ENCODE results near the gene PAK1IP1. TPM values are rescaled to one million over a fixed set of nuclear protein-coding genes. Genes with fewer than 3 reads are reported as not detected.
A peak's percentile ranks its signal among the peaks of the same experiment; 100 is the strongest.
"Not testable (repeated sequence)": the region's sequence is repeated elsewhere in the genome, so short reads cannot be mapped to it uniquely, and the experiment has no call there.

The PAK1IP1 gene
- total RNA-seq, 2 experiments from 2014 or later, result 35.6 to 39.4 TPM

GRCh38 chr6:10695086-10695657, 400 bp downstream of the PAK1IP1 start:
- H3K4me1 Mint-ChIP-seq, result peaks cover 30% of the 10 kb centered on the region
- H3K27me3 Mint-ChIP-seq, result no peaks in the 10 kb centered on the region
- peak overlapping the region; percentile 100 for H3K27ac Mint-ChIP-seq
- intact Hi-C loops (cut with DNase I, micrococcal nuclease), result loop anchor here (1.0 to 10.0 kb wide), 4 partner anchors 24 to 540 kb away; partner anchors contain the start of gene NEDD9 (in 1 of the 2)
- H3K9me3 Mint-ChIP-seq (ENCODE audit: low read depth), result no peaks in the 10 kb centered on the region
- no peak for ATAC-seq
- ChIA-PET POLR2A (interaction anchor here (0.6 to 2.5 kb wide), 10 partner anchors 11 to 1554 kb away, joined by 3 to 29 read pairs (median 5); partner anchors contain the start of genes SMIM13, TMEM14B and TMEM14C), CTCF (interaction anchor here (0.7 to 1.5 kb wide), 9 partner anchors 12 to 322 kb away, joined by 3 to 7 read pairs (median 5); partner anchors contain the start of gene TMEM14B)
- H3K36me3 Mint-ChIP-seq (ENCODE audit: low read depth), result peaks cover 38% of the 10 kb centered on the region
- no peak for DNase-seq
- peak overlapping the region; percentile 93 for H3K4me3 Mint-ChIP-seq

DNA sequence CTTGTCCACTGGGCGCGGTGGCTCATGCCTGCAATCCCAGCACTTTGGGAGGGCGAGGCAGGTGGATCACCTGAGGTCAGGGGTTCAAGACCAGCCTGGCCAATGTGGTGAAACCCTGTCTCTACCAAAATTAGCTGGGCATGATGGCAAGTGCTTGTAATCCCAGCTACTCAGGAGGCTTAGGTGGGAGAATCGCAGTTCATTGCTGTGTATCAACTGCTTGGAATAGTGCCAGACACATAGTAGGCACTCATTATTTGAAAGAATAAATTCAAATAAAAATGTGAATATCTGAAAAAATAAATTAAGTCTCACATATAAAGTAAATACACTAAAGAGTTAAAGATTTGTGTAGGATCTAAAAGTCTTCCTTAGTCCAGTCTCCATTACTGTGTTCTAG, 1.9 kb downstream of the PAK1IP1 start:
- Mint-ChIP-seq H3K9me3 (ENCODE audit: low read depth) (no peaks in the 10 kb centered on the region), H3K36me3 (ENCODE audit: low read depth) (peaks cover 48% of the 10 kb centered on the region), H3K4me3 (peak overlapping the region; percentile 93), H3K27ac (peak overlapping the region; percentile 100), H3K4me1 (peaks cover 34% of the 10 kb centered on the region), H3K27me3 (no peaks in the 10 kb centered on the region)
- ChIA-PET CTCF (no interaction called here), POLR2A (no interaction called here)
- DNase-seq, result no peak
- ATAC-seq, result no peak
- intact Hi-C loops (cut with DNase I, micrococcal nuclease), result loop anchor here in 1 of 2 experiments (10.0 kb wide), 1 partner anchor 538 kb away; the partner anchor contains the start of gene NEDD9

DNA sequence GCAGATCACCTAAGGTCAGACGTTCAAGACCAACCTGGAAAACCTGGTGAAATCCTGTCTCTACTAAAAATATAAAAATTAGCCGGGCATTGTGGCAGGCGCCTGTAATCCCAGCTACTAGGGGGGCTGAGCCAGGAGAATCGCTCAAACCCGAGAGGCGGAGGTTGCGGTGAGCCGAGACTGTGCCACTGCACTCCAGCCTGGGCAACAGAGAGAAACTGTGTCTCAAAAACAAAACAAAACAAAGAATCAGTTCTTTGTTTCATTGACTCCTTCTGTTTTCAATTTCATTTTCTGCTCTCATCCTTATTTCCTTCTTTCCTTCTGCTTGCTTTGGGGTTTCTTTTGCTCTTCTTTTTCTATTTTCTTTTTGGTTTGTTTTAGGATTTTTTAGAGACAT, 19.2 kb downstream of the PAK1IP1 start:
- ChIA-PET CTCF (no interaction called here), POLR2A (no interaction called here)
- peaks cover 8% of the 10 kb centered on the region for H3K4me1 Mint-ChIP-seq
- H3K36me3 Mint-ChIP-seq (ENCODE audit: low read depth), result peaks cover 15% of the 10 kb centered on the region
- ATAC-seq, result no peak
- H3K27ac Mint-ChIP-seq, result peak overlapping the region; percentile 61
- no peak overlapping the region for H3K4me3 Mint-ChIP-seq
- DNase-seq, result no peak
- intact Hi-C loops (cut with DNase I, micrococcal nuclease), result no loop called here
- no peaks in the 10 kb centered on the region for H3K27me3 Mint-ChIP-seq
- peaks cover 2% of the 10 kb centered on the region for H3K9me3 Mint-ChIP-seq (ENCODE audit: low read depth)

GRCh38 chr6:10719296-10719963, 24.7 kb downstream of the PAK1IP1 start:
- POLR2A ChIA-PET, result interaction anchor here (0.6 to 4.2 kb wide), 2 partner anchors 25 to 1291 kb away, joined by 3 to 29 read pairs; partner anchors contain the start of genes C6orf52 and PAK1IP1
- peak overlapping the region; percentile 92 for H3K4me3 Mint-ChIP-seq
- DNase-seq, result peak; percentile 72
- H3K9me3 Mint-ChIP-seq (ENCODE audit: low read depth), result peaks cover 6% of the 10 kb centered on the region
- peak overlapping the region; percentile 92 for H3K27ac Mint-ChIP-seq
- H3K4me1 Mint-ChIP-seq, result peaks cover 36% of the 10 kb centered on the region
- H3K36me3 Mint-ChIP-seq (ENCODE audit: low read depth), result peaks cover 4% of the 10 kb centered on the region
- H3K27me3 Mint-ChIP-seq, result no peaks in the 10 kb centered on the region
- intact Hi-C loops (cut with DNase I, micrococcal nuclease), result loop anchor here in 1 of 2 experiments (1.0 kb wide), 1 partner anchor 24 kb away; no protein-coding TSS in a partner anchor
- CTCF ChIA-PET, result interaction anchor here (0.6 to 1.8 kb wide), 7 partner anchors 9 to 153 kb away, joined by 3 to 9 read pairs (median 3); partner anchors contain the start of genes C6orf52 and PAK1IP1
- ATAC-seq, result peak; percentile 13

DNA sequence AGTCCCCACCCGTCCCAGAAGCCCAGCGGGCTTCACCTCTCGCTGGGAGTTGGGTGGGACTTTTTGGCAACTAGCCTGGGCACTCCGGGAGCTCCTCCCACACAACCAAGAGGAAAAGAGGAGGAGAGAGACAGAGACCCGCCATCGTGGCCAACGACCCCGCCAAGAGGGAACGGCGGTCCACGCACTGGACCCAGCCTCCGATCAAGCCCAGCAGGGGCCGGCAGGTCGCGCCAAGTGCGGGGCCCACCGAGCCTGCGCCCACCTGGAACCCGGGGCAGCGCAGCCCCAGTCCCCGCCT, 25.1 kb downstream of the PAK1IP1 start:
- H3K4me3 Mint-ChIP-seq, result peak overlapping the region; percentile 92
- peak overlapping the region; percentile 92 for H3K27ac Mint-ChIP-seq
- no peak for ATAC-seq
- POLR2A ChIA-PET, result interaction anchor here (0.6 to 4.2 kb wide), 2 partner anchors 25 to 1291 kb away, joined by 3 to 29 read pairs; partner anchors contain the start of genes C6orf52 and PAK1IP1
- H3K4me1 Mint-ChIP-seq, result peaks cover 41% of the 10 kb centered on the region
- DNase-seq, result no peak
- CTCF ChIA-PET, result interaction anchor here (0.6 to 1.8 kb wide), 6 partner anchors 10 to 107 kb away, joined by 3 to 9 read pairs (median 4); partner anchors contain the start of genes C6orf52 and PAK1IP1
- no peaks in the 10 kb centered on the region for H3K27me3 Mint-ChIP-seq
- H3K36me3 Mint-ChIP-seq (ENCODE audit: low read depth), result peaks cover 4% of the 10 kb centered on the region
- peaks cover 6% of the 10 kb centered on the region for H3K9me3 Mint-ChIP-seq (ENCODE audit: low read depth)
- intact Hi-C loops (cut with DNase I, micrococcal nuclease), result loop anchor here (1.0 to 2.0 kb wide), 2 partner anchors 25 to 119 kb away; partner anchors contain the start of gene MAK (in 1 of the 2)

GRCh38 chr6:10720265-10720959, 25.6 kb downstream of the PAK1IP1 start:
- H3K27me3 Mint-ChIP-seq, result no peaks in the 10 kb centered on the region
- peak overlapping the region; percentile 93 for H3K27ac Mint-ChIP-seq
- intact Hi-C loops (cut with DNase I, micrococcal nuclease), result loop anchor here in 1 of 2 experiments (2.0 kb wide), 1 partner anchor 118 kb away; the partner anchor contains the start of gene MAK
- peak overlapping the region; percentile 92 for H3K4me3 Mint-ChIP-seq
- peak; percentile 27 for ATAC-seq
- peaks cover 44% of the 10 kb centered on the region for H3K4me1 Mint-ChIP-seq
- H3K9me3 Mint-ChIP-seq (ENCODE audit: low read depth), result peaks cover 6% of the 10 kb centered on the region
- DNase-seq, result peak; percentile 73
- peaks cover 7% of the 10 kb centered on the region for H3K36me3 Mint-ChIP-seq (ENCODE audit: low read depth)
- ChIA-PET CTCF (interaction anchor here (0.8 to 1.8 kb wide), 6 partner anchors 10 to 242 kb away, joined by 4 to 9 read pairs (median 6); partner anchors contain the start of genes C6orf52 and PAK1IP1), POLR2A (interaction anchor here (1.0 to 4.2 kb wide), 2 partner anchors 26 to 118 kb away, joined by 3 to 29 read pairs; partner anchors contain the start of genes C6orf52, MAK and PAK1IP1)

DNA sequence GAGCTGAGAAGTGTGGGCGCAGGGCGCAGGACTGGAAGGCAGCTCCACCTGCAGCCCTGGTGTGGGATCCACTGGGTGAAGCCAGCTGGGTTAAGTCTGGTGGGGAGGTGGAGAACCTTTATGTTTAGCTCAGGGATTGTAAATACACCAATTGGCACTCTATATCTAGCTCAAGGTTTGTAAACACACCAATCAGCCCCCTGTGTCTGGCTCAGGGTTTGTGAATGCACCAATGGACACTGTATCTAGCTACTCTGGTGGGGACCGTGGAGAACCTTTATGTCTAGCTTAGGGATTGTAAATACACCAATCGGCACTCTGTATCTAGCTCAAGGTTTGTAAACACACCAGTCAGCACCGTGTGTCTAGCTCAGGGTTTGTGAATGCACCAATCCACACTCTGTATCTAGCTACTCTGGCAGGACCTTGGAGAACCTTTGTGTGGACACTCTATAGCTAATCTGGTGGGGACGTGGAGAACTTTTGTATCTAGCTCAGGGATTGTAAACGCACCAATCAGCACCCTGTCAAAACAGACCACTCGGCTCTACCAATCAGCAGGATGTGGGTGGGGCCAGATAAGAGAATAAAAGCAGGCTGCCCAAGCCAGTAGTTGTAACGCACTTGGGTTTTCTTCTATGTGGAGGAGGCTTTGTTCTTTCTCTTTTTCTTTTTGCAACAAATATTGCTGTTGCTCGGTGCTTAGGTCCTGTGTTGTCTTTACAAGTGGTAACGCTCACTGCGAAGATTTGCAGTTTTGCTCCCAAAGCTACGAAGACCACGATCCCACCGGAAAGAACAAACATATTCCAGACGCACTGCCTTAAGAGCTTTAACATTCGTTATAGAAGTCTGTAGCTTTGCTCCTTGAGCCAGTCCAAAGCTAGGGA, 26.4 kb downstream of the PAK1IP1 start:
- Mint-ChIP-seq H3K27ac (peak overlapping the region; percentile 93), H3K4me3 (peak overlapping the region; percentile 92), H3K4me1 (peaks cover 49% of the 10 kb centered on the region), H3K36me3 (ENCODE audit: low read depth) (peaks cover 11% of the 10 kb centered on the region)
- ChIA-PET CTCF (interaction anchor here (1.4 to 1.6 kb wide), 3 partner anchors 22 to 243 kb away, joined by 4 to 5 read pairs (median 5); no protein-coding TSS in a partner anchor), POLR2A (interaction anchor here (0.7 to 4.2 kb wide), 5 partner anchors 17 to 208 kb away, joined by 3 to 29 read pairs (median 3); partner anchors contain the start of genes C6orf52, MAK, PAK1IP1 and TMEM14B)
- not testable (repeated sequence) for H3K9me3 Mint-ChIP-seq (ENCODE audit: low read depth); H3K27me3 Mint-ChIP-seq; ATAC-seq
- DNase-seq, result peak; percentile 63
- intact Hi-C loops (cut with DNase I, micrococcal nuclease), result loop anchor here in 1 of 2 experiments (2.0 kb wide), 1 partner anchor 118 kb away; the partner anchor contains the start of gene MAK

GRCh38 chr6:10721850-10722569, 27.2 kb downstream of the PAK1IP1 start:
- Mint-ChIP-seq H3K4me1 (peaks cover 49% of the 10 kb centered on the region), H3K9me3 (ENCODE audit: low read depth) (peaks cover 6% of the 10 kb centered on the region), H3K27ac (peak overlapping the region; percentile 93), H3K27me3 (no peaks in the 10 kb centered on the region), H3K36me3 (ENCODE audit: low read depth) (peaks cover 19% of the 10 kb centered on the region), H3K4me3 (peak overlapping the region; percentile 92)
- DNase-seq, result no peak
- POLR2A ChIA-PET, result interaction anchor here (0.7 to 4.2 kb wide), 6 partner anchors 18 to 209 kb away, joined by 3 to 29 read pairs (median 4); partner anchors contain the start of genes C6orf52, MAK, PAK1IP1 and TMEM14B
- intact Hi-C loops (cut with DNase I, micrococcal nuclease), result loop anchor here in 1 of 2 experiments (1.0 to 2.0 kb wide), 4 partner anchors 79 to 371 kb away; partner anchors contain the start of genes MAK and SMIM13
- ATAC-seq, result no peak
- CTCF ChIA-PET, result interaction anchor here (1.2 to 1.6 kb wide), 4 partner anchors 21 to 244 kb away, joined by 3 to 5 read pairs (median 4); no protein-coding TSS in a partner anchor

DNA sequence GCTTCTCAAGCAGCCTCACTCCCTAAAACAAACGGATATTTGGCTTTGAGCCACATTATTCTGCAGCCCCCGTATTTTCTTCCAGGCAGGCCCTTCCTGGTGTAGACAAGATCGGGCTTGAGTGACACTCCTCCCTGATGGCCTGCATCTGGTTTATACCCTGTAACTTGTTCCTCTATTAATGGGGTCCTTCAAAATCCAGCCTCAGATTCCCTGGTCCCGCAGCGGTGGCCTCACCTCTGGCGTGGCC, 27.7 kb downstream of the PAK1IP1 start:
- Mint-ChIP-seq H3K27ac (peak overlapping the region; percentile 93), H3K27me3 (no peaks in the 10 kb centered on the region), H3K4me3 (peak overlapping the region; percentile 92), H3K9me3 (ENCODE audit: low read depth) (peaks cover 6% of the 10 kb centered on the region), H3K4me1 (peaks cover 49% of the 10 kb centered on the region), H3K36me3 (ENCODE audit: low read depth) (peaks cover 21% of the 10 kb centered on the region)
- ChIA-PET POLR2A (interaction anchor here (1.0 to 4.2 kb wide), 3 partner anchors 25 to 116 kb away, joined by 4 to 29 read pairs (median 19); partner anchors contain the start of genes C6orf52, MAK, PAK1IP1 and TMEM14B), CTCF (interaction anchor here (1.2 kb wide), 1 partner anchor 26 kb away, joined by 3 read pairs; no protein-coding TSS in a partner anchor)
- DNase-seq, result no peak
- ATAC-seq, result no peak
- intact Hi-C loops (cut with DNase I, micrococcal nuclease), result loop anchor here in 1 of 2 experiments (1.0 to 2.0 kb wide), 3 partner anchors 78 to 371 kb away; partner anchors contain the start of gene SMIM13

Data from activated CD4-positive, alpha-beta T cell treated with anti-CD3 and anti-CD28 coated beads for 36 hours (primary cell).